PC-9 (cell line): Measurements from ENCODE around the gene TAS2R50. TPM values are rescaled to one million over a fixed set of nuclear protein-coding genes. Genes with fewer than 3 reads are reported as not detected.

ENCODE experiments used
- BruUV-seq: library from RNA; stranded (reverse); fragments of 400-500 nt; replicated peaks from 2 replicates; lab custom pipeline; 2021; lab: Mats Ljungman, UMichigan
- CTCF ChIA-PET: fragments of 300-600 bp; sonication (Branson Sonifier 250); formaldehyde crosslinking; loops from one replicate; lab custom pipeline; 2022; ENCODE audit warnings: antibody characterized with exemption; lab: Charles Lee
- POLR2A ChIA-PET: fragments of 300-600 bp; sonication (Branson Sonifier 250); formaldehyde crosslinking; loops from one replicate; lab custom pipeline; 2022; ENCODE audit warnings: antibody characterized with exemption; ENCODE audit not compliant: unreplicated experiment; lab: Charles Lee
- DNase-seq, 2 experiments: peaks; one replicate each; pipeline versions ENCODE4 v3.0.0 to v3.0.0-alpha.2; 2015 to 2022; ENCODE audit warnings: mixed read lengths in 1 of 2
- H2AFZ ChIP-seq: fragments of 200-600 bp; sonication (generic); 2 replicates; pipeline ENCODE4 v1.8.1; 2017; ENCODE audit warnings: antibody characterized with exemption
- H3F3A ChIP-seq: fragments of 200-600 bp; sonication (generic); 2 replicates; pipeline ENCODE4 v1.8.1; 2017; ENCODE audit warnings: antibody characterized with exemption, mild to moderate bottlenecking, low read depth; ENCODE audit not compliant: insufficient read depth
- H3K27ac ChIP-seq: fragments of 200-600 bp; sonication (generic); 2 replicates; pipeline ENCODE4 v1.6.1; 2016; ENCODE audit warnings: mixed run types
- H3K27me3 ChIP-seq: fragments of 200-600 bp; sonication (generic); 2 replicates; pipeline ENCODE4 v1.6.1; 2016; ENCODE audit warnings: low read depth, mixed run types; ENCODE audit not compliant: insufficient read depth
- H3K36me3 ChIP-seq: fragments of 200-600 bp; sonication (generic); 2 replicates; pipeline ENCODE4 v1.6.1; 2016; ENCODE audit warnings: low read depth, mixed run types
- H3K4me1 ChIP-seq: fragments of 200-600 bp; sonication (generic); replicated peaks from 2 replicates; pipeline ENCODE4 v1.6.1; 2016; ENCODE audit warnings: mixed run types; ENCODE audit not compliant: insufficient read depth
- H3K4me2 ChIP-seq: fragments of 200-600 bp; sonication (generic); 2 replicates; pipeline ENCODE4 v1.6.1; 2017; ENCODE audit warnings: mixed run types
- H3K4me3 ChIP-seq: fragments of 200-600 bp; sonication (generic); 2 replicates; pipeline ENCODE4 v1.6.1; 2016; ENCODE audit warnings: mixed run types
- H3K79me2 ChIP-seq: fragments of 200-600 bp; sonication (generic); 2 replicates; pipeline ENCODE4 v1.6.1; 2017; ENCODE audit warnings: low read depth, mixed run types
- H3K9me2 ChIP-seq: fragments of 200-600 bp; sonication (generic); 2 replicates; pipeline ENCODE4 v1.8.1; 2017; ENCODE audit warnings: mild to moderate bottlenecking; ENCODE audit not compliant: insufficient read depth
- H3K9me3 ChIP-seq: fragments of 200-600 bp; sonication (generic); 2 replicates; pipeline ENCODE4 v1.8.1; 2016; ENCODE audit warnings: low read depth; ENCODE audit not compliant: insufficient read depth
- H4K20me1 ChIP-seq: fragments of 200-600 bp; sonication (generic); 2 replicates; pipeline ENCODE4 v1.8.1; 2017; ENCODE audit not compliant: insufficient read depth
- CTCF ChIP-seq: fragments of 200-600 bp; sonication (generic); conservative IDR thresholded peaks from 2 replicates; pipeline ENCODE4 v1.6.1; 2017; ENCODE audit warnings: mixed run types, antibody characterized with exemption, mild to moderate bottlenecking, moderate library complexity
- EZH2 ChIP-seq: fragments of 200-600 bp; sonication (generic); IDR thresholded peaks from 2 replicates; pipeline ENCODE4 v1.8.0; 2017; ENCODE audit warnings: antibody characterized with exemption, low read depth
- intact Hi-C: fragments of 100-400 bp; cut with micrococcal nuclease; formaldehyde crosslinking; loops from one replicate; pipeline ENCODE4 v1.10.0; 2022; ENCODE audit not compliant: unreplicated experiment
- total RNA-seq: library from RNA; stranded (reverse); gene quantifications from 2 replicates; pipeline ENCODE4 v1.2.3, GENCODE V29; 2021

Gene TAS2R50
- total RNA-seq, 1 experiment from 2014 or later: 2.3 TPM

DNA sequence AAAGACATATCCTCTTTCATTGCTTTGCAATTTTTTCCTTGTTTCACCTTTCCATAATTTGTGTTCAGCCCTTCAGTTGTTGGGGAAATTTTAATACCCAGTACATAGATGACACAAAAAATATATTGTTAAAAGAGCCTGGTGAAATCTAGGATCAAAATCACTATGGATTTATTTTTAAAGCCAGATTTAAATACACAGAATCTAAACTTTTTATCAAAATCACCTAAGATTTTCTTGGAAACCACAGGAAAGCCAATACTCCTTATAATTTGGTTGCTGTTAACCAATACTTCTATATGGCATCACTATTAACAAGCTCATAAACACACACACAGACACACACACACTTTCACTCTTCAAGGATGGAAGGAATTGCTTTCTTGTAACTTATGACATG, 11.5 kb upstream of the TAS2R50 start, which contains the start of gene TAS2R20:
Gene TAS2R20 (minus strand): TSS at position 101 of the 400 bp plus-strand sequence. CDS start 429 bp downstream, outside the sequence.
- TF ChIP-seq CTCF (no peak), EZH2 (no peak)
- Histone ChIP-seq H3F3A (no peaks in the 10 kb centered on the region), H3K36me3 (no peaks in the 10 kb centered on the region), H3K27me3 (no peaks in the 10 kb centered on the region), H4K20me1 (no peaks in the 10 kb centered on the region), H3K4me1 (no peaks in the 10 kb centered on the region), H3K27ac (no peak within 1 kb of the TSS), H3K9me3 (no peaks in the 10 kb centered on the region), H3K9me2 (no peaks in the 10 kb centered on the region), H3K4me3 (no peak within 1 kb of the TSS), H2AFZ (no peak within 1 kb of the TSS), H3K79me2 (no peaks in the 10 kb centered on the region), H3K4me2 (no peak within 1 kb of the TSS)
- DNase-seq: no peak
- BruUV-seq: no TSS peak
- ChIA-PET CTCF (no interaction called here), POLR2A (no interaction called here)
- intact Hi-C loops: no loop called here

DNA sequence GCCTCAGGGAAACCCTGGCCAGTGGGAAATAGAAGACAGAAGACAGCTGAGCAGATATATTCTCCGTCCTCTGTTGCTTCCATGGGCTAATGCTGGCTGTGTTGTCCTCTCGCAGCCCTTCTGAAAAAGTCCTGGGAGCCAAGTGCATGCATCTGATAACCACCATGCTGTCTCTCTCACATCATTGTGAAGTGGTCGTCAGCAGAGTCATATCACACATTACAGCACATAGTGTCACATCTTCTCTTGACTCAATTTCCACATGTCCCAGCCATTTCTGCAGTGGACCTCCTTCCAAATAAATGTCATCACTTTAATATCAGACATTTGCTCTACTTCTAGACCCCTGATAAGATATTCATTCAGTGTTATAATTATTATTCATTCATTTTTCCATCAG, 7.6 kb upstream of the TAS2R50 start:
- no peak for DNase-seq
- no peaks in the 10 kb centered on the region for H3K4me1 ChIP-seq
- TF ChIP-seq CTCF (no peak), EZH2 (no peak)
- no peaks in the 10 kb centered on the region for H4K20me1 ChIP-seq
- H3K79me2 ChIP-seq: no peaks in the 10 kb centered on the region
- H3K4me3 ChIP-seq: no peak overlapping the region
- H3K27me3 ChIP-seq: no peaks in the 10 kb centered on the region
- H3K9me2 ChIP-seq: no peaks in the 10 kb centered on the region
- BruUV-seq: no TSS peak
- H3K4me2 ChIP-seq: no peak overlapping the region
- ChIA-PET CTCF (no interaction called here), POLR2A (no interaction called here)
- intact Hi-C loops: no loop called here
- no peak overlapping the region for H2AFZ ChIP-seq
- H3K27ac ChIP-seq: no peak overlapping the region
- H3K36me3 ChIP-seq: no peaks in the 10 kb centered on the region
- no peaks in the 10 kb centered on the region for H3F3A ChIP-seq
- no peaks in the 10 kb centered on the region for H3K9me3 ChIP-seq

- H3K4me1 ChIP-seq: no peaks in the 10 kb centered on the region
- no peaks in the 10 kb centered on the region for H3F3A ChIP-seq
- CTCF ChIA-PET: no interaction called here
- H3K27me3 ChIP-seq: no peaks in the 10 kb centered on the region
- DNase-seq: no peak
- intact Hi-C loops: no loop called here
- no peaks in the 10 kb centered on the region for H3K9me3 ChIP-seq
- no peaks in the 10 kb centered on the region for H3K36me3 ChIP-seq
- H3K4me2 ChIP-seq: no peak overlapping the region
- TF ChIP-seq CTCF (no peak), EZH2 (no peak)
- BruUV-seq: no TSS peak
- no peak overlapping the region for H3K27ac ChIP-seq
- H3K79me2 ChIP-seq: no peaks in the 10 kb centered on the region
- H4K20me1 ChIP-seq: no peaks in the 10 kb centered on the region
- POLR2A ChIA-PET: no interaction called here
- H3K4me3 ChIP-seq: no peak overlapping the region
- H2AFZ ChIP-seq: no peak overlapping the region
- no peaks in the 10 kb centered on the region for H3K9me2 ChIP-seq
Observed at GRCh38 chr12:10989107-10989506, 2.4 kb upstream of the TAS2R50 start.
